ENCODE data around the gene A4GALT.
"Not testable (repeated sequence)": the region's sequence is repeated elsewhere in the genome, so short reads cannot be mapped to it uniquely, and the experiment has no call there.

Gene A4GALT

GRCh38 chr22:42745118-42745517 is 24.4 kb upstream of the A4GALT start:
- DNase-seq (ENCODE audit: extremely low spot score): no peak
- CTCF ChIA-PET: no interaction called here
- POLR2A ChIA-PET: no interaction called here
- TF ChIP-seq CTBP1 (IDR thresholded peaks at IDR 0.05; ENCODE audit: borderline replicate concordance) (no peak), BHLHE40 (IDR thresholded peaks at IDR 0.05; ENCODE audit: borderline replicate concordance) (no peak), NFRKB (IDR thresholded peaks at IDR 0.05) (no peak), ELF4 (IDR thresholded peaks at IDR 0.05) (no peak), L3MBTL2 (conservative IDR thresholded peaks at IDR 0.05) (no peak), FOXM1 (IDR thresholded peaks at IDR 0.05; ENCODE audit: borderline replicate concordance) (no peak), TARDBP (IDR thresholded peaks at IDR 0.05) (no peak)

GRCh38 chr22:42743501-42743991 is 22.9 kb upstream of the A4GALT start:
- no peak for DNase-seq (ENCODE audit: extremely low spot score)
- ChIA-PET CTCF (no interaction called here), POLR2A (no interaction called here)
- TF ChIP-seq FOXA1 (IDR thresholded peaks at IDR 0.05) (no peak), FOXK2 (IDR thresholded peaks at IDR 0.05) (no peak), LEF1 (IDR thresholded peaks at IDR 0.05; ENCODE audit: borderline replicate concordance) (no peak), ELF4 (IDR thresholded peaks at IDR 0.05) (no peak), NFRKB (IDR thresholded peaks at IDR 0.05) (no peak), CTBP1 (IDR thresholded peaks at IDR 0.05; ENCODE audit: borderline replicate concordance) (no peak), ZNF384 (IDR thresholded peaks at IDR 0.05) (no peak), SP1 (IDR thresholded peaks at IDR 0.05) (no peak), FOXM1 (IDR thresholded peaks at IDR 0.05; ENCODE audit: borderline replicate concordance) (no peak), SUZ12 (IDR thresholded peaks at IDR 0.05) (no peak), HDGF (IDR thresholded peaks at IDR 0.05; ENCODE audit: borderline replicate concordance) (no peak), ARNT (IDR thresholded peaks at IDR 0.05) (no peak), BHLHE40 (IDR thresholded peaks at IDR 0.05; ENCODE audit: borderline replicate concordance) (no peak), L3MBTL2 (conservative IDR thresholded peaks at IDR 0.05) (no peak)

- POLR2A ChIA-PET: no interaction called here
- TF ChIP-seq ARNT (IDR thresholded peaks at IDR 0.05) (no peak), SP1 (IDR thresholded peaks at IDR 0.05) (no peak), ZNF384 (IDR thresholded peaks at IDR 0.05) (no peak), L3MBTL2 (conservative IDR thresholded peaks at IDR 0.05) (no peak), FOXK2 (IDR thresholded peaks at IDR 0.05) (no peak), BHLHE40 (IDR thresholded peaks at IDR 0.05; ENCODE audit: borderline replicate concordance) (no peak), TARDBP (IDR thresholded peaks at IDR 0.05) (no peak), PKNOX1 (IDR thresholded peaks at IDR 0.05) (no peak), ELF4 (IDR thresholded peaks at IDR 0.05) (no peak), LEF1 (IDR thresholded peaks at IDR 0.05; ENCODE audit: borderline replicate concordance) (no peak), FOXM1 (IDR thresholded peaks at IDR 0.05; ENCODE audit: borderline replicate concordance) (no peak), HDGF (IDR thresholded peaks at IDR 0.05; ENCODE audit: borderline replicate concordance) (no peak)
- CTCF ChIA-PET: no interaction called here
- DNase-seq (ENCODE audit: extremely low spot score): no peak
Measured at GRCh38 chr22:42742940-42743339, 22.3 kb upstream of the A4GALT start.

- POLR2A ChIA-PET; CTCF ChIA-PET; DNase-seq (ENCODE audit: extremely low spot score): not testable (repeated sequence)
Measured at GRCh38 chr22:42740320-42740719, 19.6 kb upstream of the A4GALT start.

GRCh38 chr22:42734406-42734805 is 13.7 kb upstream of the A4GALT start:
- no peak for DNase-seq (ENCODE audit: extremely low spot score)
- ChIA-PET CTCF (no interaction called here), POLR2A (no interaction called here)
- no peak for TF ChIP-seq FOXA1 (IDR thresholded peaks at IDR 0.05)
- TF ChIP-seq ARNT (IDR thresholded peaks at IDR 0.05): no peak
- TF ChIP-seq FOXK2 (IDR thresholded peaks at IDR 0.05): no peak
- no peak for TF ChIP-seq ELF4 (IDR thresholded peaks at IDR 0.05)
- no peak for TF ChIP-seq LEF1 (IDR thresholded peaks at IDR 0.05; ENCODE audit: borderline replicate concordance)
- TF ChIP-seq FOXM1 (IDR thresholded peaks at IDR 0.05; ENCODE audit: borderline replicate concordance): no peak
- no peak for TF ChIP-seq BHLHE40 (IDR thresholded peaks at IDR 0.05; ENCODE audit: borderline replicate concordance)
- no peak for TF ChIP-seq CTBP1 (IDR thresholded peaks at IDR 0.05; ENCODE audit: borderline replicate concordance)
- no peak for TF ChIP-seq L3MBTL2 (conservative IDR thresholded peaks at IDR 0.05)
- TF ChIP-seq HDGF (IDR thresholded peaks at IDR 0.05; ENCODE audit: borderline replicate concordance): no peak
- TF ChIP-seq SUZ12 (IDR thresholded peaks at IDR 0.05): no peak
- TF ChIP-seq ZNF384 (IDR thresholded peaks at IDR 0.05): no peak
- TF ChIP-seq PKNOX1 (IDR thresholded peaks at IDR 0.05): no peak
- TF ChIP-seq TARDBP (IDR thresholded peaks at IDR 0.05): no peak
- no peak for TF ChIP-seq SP1 (IDR thresholded peaks at IDR 0.05)
- TF ChIP-seq NFRKB (IDR thresholded peaks at IDR 0.05): no peak

GRCh38 chr22:42733394-42733793 is 12.7 kb upstream of the A4GALT start:
- DNase-seq (ENCODE audit: extremely low spot score); POLR2A ChIA-PET; CTCF ChIA-PET: not testable (repeated sequence)

GRCh38 chr22:42732081-42732480 is 11.4 kb upstream of the A4GALT start:
- TF ChIP-seq HDGF (IDR thresholded peaks at IDR 0.05; ENCODE audit: borderline replicate concordance) (no peak), L3MBTL2 (conservative IDR thresholded peaks at IDR 0.05) (no peak), CTBP1 (IDR thresholded peaks at IDR 0.05; ENCODE audit: borderline replicate concordance) (no peak), FOXM1 (IDR thresholded peaks at IDR 0.05; ENCODE audit: borderline replicate concordance) (no peak), BHLHE40 (IDR thresholded peaks at IDR 0.05; ENCODE audit: borderline replicate concordance) (no peak), PKNOX1 (IDR thresholded peaks at IDR 0.05) (no peak), FOXK2 (IDR thresholded peaks at IDR 0.05) (no peak), ELF4 (IDR thresholded peaks at IDR 0.05) (no peak), NFRKB (IDR thresholded peaks at IDR 0.05) (no peak), TARDBP (IDR thresholded peaks at IDR 0.05) (no peak), LEF1 (IDR thresholded peaks at IDR 0.05; ENCODE audit: borderline replicate concordance) (no peak), FOXA1 (IDR thresholded peaks at IDR 0.05) (no peak), ZNF384 (IDR thresholded peaks at IDR 0.05) (no peak), SP1 (IDR thresholded peaks at IDR 0.05) (no peak), ARNT (IDR thresholded peaks at IDR 0.05) (no peak), SUZ12 (IDR thresholded peaks at IDR 0.05) (no peak)

More at GRCh38 chr22:42732081-42732480, 11.4 kb upstream of the A4GALT start:
- ChIA-PET POLR2A (no interaction called here), CTCF (no interaction called here)
- no peak for DNase-seq (ENCODE audit: extremely low spot score)

Data from HEK293T (cell line).